KOPT-K1 (cell line): Measurements from ENCODE around the gene TNNC1.
A peak's percentile ranks its signal among the peaks of the same experiment; 100 is the strongest.

Source experiments
- H3K27ac ChIP-seq: fragments of 200-600 bp; sonication (generic); 2 replicates; pipeline ENCODE4 v1.5.1; 2016; ENCODE audit warnings: antibody characterized with exemption, mild to moderate bottlenecking, low read depth, low read length; ENCODE audit not compliant: poor library complexity, severe bottlenecking
- H3K36me3 ChIP-seq: fragments of 200-600 bp; sonication (generic); 2 replicates; pipeline ENCODE4 v1.5.1; 2017; ENCODE audit warnings: antibody characterized with exemption, mild to moderate bottlenecking, low read length, moderate library complexity; ENCODE audit not compliant: insufficient read depth
- H3K9me3 ChIP-seq: fragments of 200-600 bp; sonication (generic); 2 replicates; pipeline ENCODE4 v1.5.1; 2017; ENCODE audit warnings: antibody characterized with exemption, low read length, mild to moderate bottlenecking; ENCODE audit not compliant: insufficient read depth, poor library complexity, severe bottlenecking

TNNC1 gene

GRCh38 chr3:52455283-52456168 is 1.7 kb upstream of the TNNC1 start, which contains the start of gene NISCH:
Gene NISCH, plus strand, starts transcription at chr3:52455604. Its CDS starts 38 bp downstream, at chr3:52455642.
- H3K27ac ChIP-seq, result peak within 1 kb of the TSS; percentile 83
- H3K36me3 ChIP-seq, result peaks cover 31% of the 10 kb centered on the region
- no peaks in the 10 kb centered on the region for H3K9me3 ChIP-seq

GRCh38 chr3:52454938-52455282 is 1.1 kb upstream of the TNNC1 start:
- peak overlapping the region; percentile 83 for H3K27ac ChIP-seq
- H3K36me3 ChIP-seq, result peaks cover 25% of the 10 kb centered on the region
- H3K9me3 ChIP-seq, result no peaks in the 10 kb centered on the region

GRCh38 chr3:52454250-52454937 is 553 bp upstream of the TNNC1 start:
- Histone ChIP-seq H3K9me3 (no peaks in the 10 kb centered on the region), H3K36me3 (peaks cover 21% of the 10 kb centered on the region), H3K27ac (peak overlapping the region; percentile 83)

DNA sequence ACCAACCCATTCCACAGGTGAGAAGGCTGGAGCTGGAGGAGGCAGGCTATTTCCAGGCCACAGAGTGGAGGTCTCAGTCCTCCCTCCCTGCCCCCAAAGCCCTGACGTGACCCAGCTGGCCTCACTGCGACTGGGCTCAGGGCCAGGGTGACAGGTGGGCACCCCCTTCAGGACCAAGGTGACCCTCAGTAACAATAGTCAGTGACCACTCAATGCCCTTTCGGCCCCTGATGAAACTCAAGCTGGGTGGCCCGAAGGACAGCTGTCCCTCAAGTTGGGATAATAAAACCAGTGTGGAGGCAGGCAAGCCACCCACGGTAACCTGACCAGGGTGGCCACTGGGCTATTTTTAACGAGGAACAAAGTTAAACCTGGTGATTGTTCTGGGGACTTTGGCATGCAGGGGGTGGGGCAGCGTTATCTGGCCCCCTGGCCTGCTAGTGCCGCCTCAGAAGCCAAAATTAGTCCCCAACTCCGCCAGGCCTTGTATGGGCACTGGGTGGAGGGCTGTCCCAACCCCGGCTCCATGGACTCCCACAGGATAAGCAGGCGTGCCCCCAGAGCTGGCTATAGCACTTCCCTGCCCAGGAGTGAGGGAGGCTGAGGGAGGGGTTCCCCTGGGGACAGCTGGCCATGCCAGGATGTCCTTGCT is 1.1 kb downstream of the TNNC1 start:
- Histone ChIP-seq H3K9me3 (no peaks in the 10 kb centered on the region), H3K36me3 (peaks cover 4% of the 10 kb centered on the region), H3K27ac (no peak overlapping the region)

DNA sequence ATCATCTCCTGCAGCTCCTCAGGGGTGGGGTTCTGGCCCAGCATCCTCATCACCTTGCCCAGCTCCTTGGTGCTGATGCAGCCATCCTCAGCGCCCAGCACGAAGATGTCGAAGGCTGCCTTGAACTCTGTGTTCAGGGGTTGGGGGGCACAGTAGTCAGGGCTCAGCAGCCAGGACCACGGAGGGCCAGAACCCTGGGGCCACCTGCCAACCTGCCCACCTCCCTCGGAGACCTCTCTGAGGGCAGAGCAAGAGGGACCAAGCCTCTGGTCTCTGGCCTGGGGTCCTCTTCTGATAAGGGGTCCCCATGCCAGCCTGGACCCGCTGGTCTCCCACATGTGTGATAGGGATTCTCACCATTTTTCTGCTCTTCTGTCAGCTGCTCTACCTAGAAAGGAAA is 1.7 kb downstream of the TNNC1 start:
- Histone ChIP-seq H3K27ac (no peak overlapping the region), H3K36me3 (no peaks in the 10 kb centered on the region), H3K9me3 (no peaks in the 10 kb centered on the region)

- H3K9me3 ChIP-seq, result no peaks in the 10 kb centered on the region
- no peak overlapping the region for H3K27ac ChIP-seq
Measured at GRCh38 chr3:52451237-52452083, 2.4 kb downstream of the TNNC1 start.

DNA sequence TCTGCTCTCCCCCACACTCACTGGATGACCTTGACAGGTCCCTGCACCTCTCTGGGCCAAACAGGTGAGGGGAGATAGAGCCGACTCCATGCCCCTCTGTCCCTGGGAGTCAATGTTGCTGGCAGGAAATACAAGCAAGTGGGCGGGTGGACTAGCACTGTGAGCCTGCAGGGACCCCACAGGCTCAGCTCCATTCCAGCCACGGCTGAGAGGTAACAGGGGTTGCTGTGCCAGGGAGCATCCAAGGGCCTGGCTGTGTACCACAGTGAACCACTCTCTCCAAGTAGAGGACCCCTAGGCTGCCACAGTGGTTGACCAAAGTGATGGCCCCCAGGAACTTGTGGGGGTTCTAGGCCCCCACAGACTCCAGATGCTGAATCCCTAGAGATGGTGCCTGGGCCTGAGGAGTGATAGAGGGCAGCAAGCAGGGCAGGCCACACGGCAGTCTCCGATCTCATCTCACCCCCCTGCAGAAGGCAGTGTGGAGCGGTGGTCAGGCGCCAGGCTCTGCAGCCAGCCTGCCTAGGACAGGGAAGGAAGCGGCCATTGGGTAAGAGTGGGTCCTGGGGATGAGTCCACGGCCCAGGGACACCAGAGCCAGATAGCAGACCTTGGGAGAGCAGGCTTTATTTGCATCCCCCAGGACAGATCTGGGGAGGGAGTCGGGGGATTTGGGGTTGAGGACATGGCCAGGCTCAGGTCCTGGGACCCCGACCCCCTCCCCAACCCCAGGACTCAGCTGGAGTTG is 3.2 kb downstream of the TNNC1 start:
- H3K27ac ChIP-seq, result no peak overlapping the region
- no peaks in the 10 kb centered on the region for H3K9me3 ChIP-seq
- no peaks in the 10 kb centered on the region for H3K36me3 ChIP-seq

More at GRCh38 chr3:52451237-52452083, 2.4 kb downstream of the TNNC1 start:
- no peaks in the 10 kb centered on the region for H3K36me3 ChIP-seq

- no peaks in the 10 kb centered on the region for H3K36me3 ChIP-seq
- H3K9me3 ChIP-seq, result no peaks in the 10 kb centered on the region
- no peak overlapping the region for H3K27ac ChIP-seq
Measured at GRCh38 chr3:52447512-52448355, 6.1 kb downstream of the TNNC1 start.

DNA sequence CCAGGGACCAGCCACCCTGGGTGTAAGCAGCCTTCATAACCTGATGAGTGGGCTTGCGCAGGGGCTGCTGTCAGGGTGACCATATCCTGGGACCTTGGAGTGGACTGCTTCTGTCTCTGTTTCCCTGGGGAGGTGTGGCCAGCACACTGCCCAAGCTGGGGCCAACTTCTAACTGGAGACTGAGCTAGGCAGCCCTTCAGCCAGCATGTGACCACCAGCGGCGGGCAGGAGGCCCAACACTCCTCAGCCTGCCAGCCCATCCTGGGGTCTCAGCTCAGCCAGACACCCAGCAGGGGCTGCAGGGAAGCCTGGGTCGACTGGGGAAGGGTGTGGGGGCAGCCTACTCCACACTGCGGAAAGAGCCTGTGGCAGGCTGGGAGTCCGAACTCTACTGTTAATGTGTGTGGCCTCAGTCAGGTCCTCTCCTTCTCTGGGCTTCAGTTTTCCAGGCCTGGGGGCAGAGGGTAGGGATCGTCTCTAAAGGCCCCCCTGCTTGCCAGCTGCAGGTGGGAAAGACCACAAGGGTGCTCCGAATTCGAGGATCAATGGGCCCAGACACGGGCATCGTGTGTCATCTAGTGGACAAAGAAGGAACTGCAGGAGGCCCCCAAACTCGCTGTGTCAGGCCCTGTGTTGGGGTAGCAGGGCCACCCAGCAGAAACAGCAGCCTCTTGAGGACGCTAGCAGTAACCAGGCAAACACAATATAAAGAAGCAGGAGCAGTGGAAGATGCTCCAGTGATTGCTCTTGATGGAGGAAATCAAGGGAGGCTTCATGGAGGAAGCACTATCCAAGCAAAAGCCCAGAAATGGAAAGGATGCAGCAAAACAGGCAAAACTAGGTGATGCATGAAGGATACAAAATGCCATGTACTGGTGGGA is 7.0 kb downstream of the TNNC1 start:
- no peak overlapping the region for H3K27ac ChIP-seq
- H3K9me3 ChIP-seq, result no peaks in the 10 kb centered on the region

GRCh38 chr3:52446042-52446441 is 7.8 kb downstream of the TNNC1 start:
- Histone ChIP-seq H3K36me3 (no peaks in the 10 kb centered on the region), H3K9me3 (no peaks in the 10 kb centered on the region), H3K27ac (no peak overlapping the region)

More for the DNA sequence above, 7.0 kb downstream of the TNNC1 start:
- no peaks in the 10 kb centered on the region for H3K36me3 ChIP-seq

DNA sequence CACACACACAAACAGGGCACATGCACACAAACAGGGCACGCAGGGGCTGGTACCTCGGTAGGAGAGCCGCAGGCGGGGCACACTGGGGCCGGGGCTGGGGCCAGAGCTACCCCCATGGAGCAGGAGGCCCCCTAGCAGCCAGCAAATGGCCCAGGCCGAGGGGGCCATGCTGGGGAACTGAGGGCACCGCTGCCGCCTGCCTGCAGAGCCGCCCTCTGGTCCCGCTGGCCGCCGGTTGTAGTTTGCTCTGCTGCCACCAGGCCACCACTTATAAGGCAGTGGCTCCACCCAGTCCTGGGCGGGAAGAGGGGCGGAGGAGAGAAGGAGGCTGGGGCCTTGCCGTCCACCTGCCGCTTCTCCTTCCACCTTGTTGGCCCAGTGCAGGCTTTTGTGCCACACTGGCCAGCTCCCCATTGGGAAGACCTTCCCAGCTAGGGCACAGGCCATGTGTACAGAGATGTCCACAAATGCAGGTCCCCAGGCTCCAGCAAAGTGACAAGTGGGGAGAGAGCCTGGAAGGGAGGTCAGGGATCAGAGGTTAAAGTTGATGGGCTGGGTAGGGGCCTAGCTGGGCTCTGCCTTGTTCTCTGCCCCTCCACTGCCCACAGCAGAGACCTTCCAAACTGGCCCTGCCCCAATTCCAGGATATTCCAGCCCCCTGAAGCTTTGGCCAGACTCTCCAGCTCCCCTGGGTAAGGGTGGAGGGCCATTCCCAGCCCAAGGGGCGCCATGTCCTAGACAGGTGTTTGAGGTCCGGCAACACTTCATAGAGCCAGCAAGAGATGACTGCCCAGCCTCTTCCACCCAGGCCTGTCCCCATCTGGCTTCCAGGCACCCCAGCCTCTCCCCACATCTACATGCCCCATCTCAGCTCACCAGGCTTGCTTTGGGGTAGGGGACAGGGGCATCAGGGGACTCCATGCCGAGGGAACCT is 8.7 kb downstream of the TNNC1 start, which contains the start of gene SEMA3G:
SEMA3G (minus strand) TSS at position 244 of the 934 bp plus-strand sequence; CDS start at position 168, 76 bp downstream.
- no peak within 1 kb of the TSS for H3K27ac ChIP-seq
- H3K9me3 ChIP-seq, result no peaks in the 10 kb centered on the region
- no peaks in the 10 kb centered on the region for H3K36me3 ChIP-seq
